Effector memory CD4-positive, alpha-beta T cell (primary cell): ENCODE results near the gene WDFY4.

Source experiments
- DNase-seq, 3 donors: peaks; one replicate each; pipeline ENCODE4 v3.0.0-alpha.2; 2020
- H3K27ac ChIP-seq: 2 replicates; pipeline ENCODE4 v1.7.0; 2013; ENCODE audit warnings: mild to moderate bottlenecking, low read length, moderate library complexity; ENCODE audit not compliant: insufficient read depth, poor library complexity, severe bottlenecking
- H3K27me3 ChIP-seq: replicated peaks from 2 replicates; pipeline ENCODE4 v1.7.0; 2013; ENCODE audit warnings: mild to moderate bottlenecking, low read length; ENCODE audit not compliant: insufficient read depth, control insufficient read depth, poor library complexity, severe bottlenecking
- H3K36me3 ChIP-seq: 2 replicates; pipeline ENCODE4 v1.7.0; 2013; ENCODE audit warnings: mild to moderate bottlenecking, low read length, moderate library complexity; ENCODE audit not compliant: control insufficient read depth, insufficient read depth
- H3K4me1 ChIP-seq: 2 replicates; pipeline ENCODE4 v1.7.0; 2013; ENCODE audit warnings: low read length, mild to moderate bottlenecking; ENCODE audit not compliant: control insufficient read depth, insufficient read depth, poor library complexity, severe bottlenecking
- H3K4me3 ChIP-seq: 2 replicates; pipeline ENCODE4 v1.7.0; 2013; ENCODE audit warnings: low read length, low read depth, mild to moderate bottlenecking; ENCODE audit not compliant: insufficient read depth, poor library complexity, severe bottlenecking
- H3K9me3 ChIP-seq: 2 replicates; pipeline ENCODE4 v1.7.0; 2013; ENCODE audit warnings: mild to moderate bottlenecking, low read length, moderate library complexity; ENCODE audit not compliant: control insufficient read depth

The WDFY4 gene

DNA sequence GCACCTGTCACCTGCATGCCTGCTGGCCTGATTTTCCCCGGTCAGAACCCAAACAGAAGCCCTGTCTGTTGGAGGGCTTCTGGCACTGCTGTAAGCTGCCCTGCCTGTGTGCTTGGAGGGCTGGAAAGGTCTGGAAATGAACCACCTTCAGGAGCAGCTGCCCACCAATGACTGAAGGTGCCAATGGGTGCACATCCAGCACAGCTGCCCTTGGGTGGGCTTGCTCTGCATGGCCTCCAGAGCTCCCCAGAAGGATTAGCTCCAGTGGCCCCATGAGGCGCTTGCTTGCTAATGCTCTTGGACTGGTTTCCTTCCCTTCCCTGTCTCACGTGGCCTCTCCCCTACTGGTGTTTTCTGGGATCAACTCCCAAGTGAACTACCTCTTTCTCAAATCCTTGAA, 43.2 kb downstream of the WDFY4 start:
- H3K27ac ChIP-seq: no peak overlapping the region
- H3K36me3 ChIP-seq: no peaks in the 10 kb centered on the region
- no peak overlapping the region for H3K4me3 ChIP-seq
- H3K27me3 ChIP-seq: no peaks in the 10 kb centered on the region
- no peaks in the 10 kb centered on the region for H3K4me1 ChIP-seq
- no peak for DNase-seq
- no peaks in the 10 kb centered on the region for H3K9me3 ChIP-seq

DNA sequence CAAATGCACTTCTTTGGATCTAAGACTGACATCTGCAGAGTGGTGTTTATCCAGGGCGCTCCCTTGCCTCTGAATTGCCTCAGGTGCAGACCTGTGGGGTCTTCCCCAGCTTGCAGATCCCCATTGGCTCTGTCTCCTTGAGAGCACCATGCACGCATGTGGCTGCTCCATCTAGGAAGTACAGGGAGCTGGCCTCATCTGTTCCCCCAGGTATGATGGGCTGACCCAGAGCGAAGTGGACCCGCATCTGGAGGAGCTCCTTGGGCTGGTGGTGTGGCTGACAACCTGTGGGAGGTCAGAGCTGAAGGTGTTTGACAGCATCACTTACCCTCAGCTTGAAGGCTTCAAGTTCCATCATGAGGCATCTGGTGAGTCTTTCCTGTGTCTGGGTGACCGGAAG, 44.5 kb downstream of the WDFY4 start:
- Histone ChIP-seq H3K4me1 (no peaks in the 10 kb centered on the region), H3K4me3 (no peak overlapping the region), H3K36me3 (no peaks in the 10 kb centered on the region), H3K27me3 (no peaks in the 10 kb centered on the region), H3K9me3 (no peaks in the 10 kb centered on the region), H3K27ac (no peak overlapping the region)
- no peak for DNase-seq

DNA sequence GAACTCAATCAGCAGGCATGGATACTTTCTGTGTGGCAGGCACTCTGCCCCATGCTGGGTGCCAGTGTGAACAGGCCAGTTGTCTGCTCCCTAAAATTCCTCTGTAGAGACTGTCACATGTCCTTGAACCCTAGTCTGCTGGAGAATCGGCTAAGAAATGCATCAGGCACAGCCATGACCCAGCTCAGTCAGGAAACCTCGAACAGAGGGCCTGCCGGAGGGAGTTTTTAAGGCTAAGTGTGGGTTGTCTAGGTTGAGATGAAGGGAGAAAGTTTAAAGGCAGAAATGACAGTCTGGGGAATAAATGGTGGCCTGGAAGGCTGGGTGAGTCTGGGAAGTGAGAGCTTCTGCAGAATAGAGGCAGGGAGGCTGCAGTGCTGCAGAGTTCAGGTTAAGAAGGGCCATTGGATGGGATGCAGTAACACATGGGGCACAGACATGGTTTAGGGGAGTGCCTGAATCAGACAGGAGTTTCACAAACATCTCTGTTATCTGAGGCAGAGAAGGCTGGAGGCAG, 45.3 kb downstream of the WDFY4 start:
- Histone ChIP-seq H3K9me3 (no peaks in the 10 kb centered on the region), H3K4me3 (no peak overlapping the region), H3K27me3 (no peaks in the 10 kb centered on the region), H3K36me3 (no peaks in the 10 kb centered on the region), H3K27ac (no peak overlapping the region), H3K4me1 (no peaks in the 10 kb centered on the region)
- no peak for DNase-seq

DNA sequence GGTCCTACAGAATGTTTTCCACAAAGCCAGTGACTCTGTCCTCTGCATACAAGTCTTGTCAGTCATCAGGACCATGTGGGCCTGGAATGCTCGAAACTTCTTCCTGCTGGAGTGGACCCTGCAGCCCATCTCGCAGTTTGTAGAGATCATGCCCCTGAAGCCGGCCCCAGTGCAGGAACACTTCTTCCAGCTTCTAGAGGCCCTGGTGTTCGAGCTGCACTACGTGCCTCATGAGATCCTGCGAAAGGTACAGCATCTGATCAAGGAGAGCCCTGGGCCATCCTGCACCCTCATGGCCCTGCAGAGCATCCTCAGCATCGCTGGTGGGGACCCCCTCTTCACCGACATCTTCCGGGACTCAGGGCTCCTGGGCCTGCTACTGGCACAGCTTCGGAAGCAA, 46.5 kb downstream of the WDFY4 start:
- no peak overlapping the region for H3K4me3 ChIP-seq
- H3K36me3 ChIP-seq: no peaks in the 10 kb centered on the region
- no peaks in the 10 kb centered on the region for H3K4me1 ChIP-seq
- H3K27ac ChIP-seq: no peak overlapping the region
- H3K9me3 ChIP-seq: no peaks in the 10 kb centered on the region
- DNase-seq: no peak
- no peaks in the 10 kb centered on the region for H3K27me3 ChIP-seq

DNA sequence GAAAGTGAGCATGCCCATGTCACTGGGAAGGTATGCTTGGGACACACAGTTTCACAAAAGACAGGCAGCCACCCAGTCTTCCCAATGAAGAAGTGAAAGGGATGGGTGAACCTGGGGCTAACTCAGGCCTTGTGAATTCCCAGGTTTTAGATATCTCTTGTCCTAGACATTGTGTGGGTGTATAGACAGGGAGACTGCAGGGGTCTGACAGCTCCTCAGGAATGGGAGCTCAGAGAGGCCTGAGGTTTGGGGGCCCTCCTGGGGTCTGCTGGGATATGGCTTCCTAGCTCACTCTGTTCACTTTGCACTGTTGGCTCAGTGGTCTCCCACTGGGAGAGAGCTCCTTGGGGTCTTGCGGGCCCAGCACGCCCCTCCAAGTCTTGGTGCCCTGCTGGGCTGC, 47.0 kb downstream of the WDFY4 start:
- no peak overlapping the region for H3K27ac ChIP-seq
- no peaks in the 10 kb centered on the region for H3K36me3 ChIP-seq
- no peak overlapping the region for H3K4me3 ChIP-seq

DNA sequence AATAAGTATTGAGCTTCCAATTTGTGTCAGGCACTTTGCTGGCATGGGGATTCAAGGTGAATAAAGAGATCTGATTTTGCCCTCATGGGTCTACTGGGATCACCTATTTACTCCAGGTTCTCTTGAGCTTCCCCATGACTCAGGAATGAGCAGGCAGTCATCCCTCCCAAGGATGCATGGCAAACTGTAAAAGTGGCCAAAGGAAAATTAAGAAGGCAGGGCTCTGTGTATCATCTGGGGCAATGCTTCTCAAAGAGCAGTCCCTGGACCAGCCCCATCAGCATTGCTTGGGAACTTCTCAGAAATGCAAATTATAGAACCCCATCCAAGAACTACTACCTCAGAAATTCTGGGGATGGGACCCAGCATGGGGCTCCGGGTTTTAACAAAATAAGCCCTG, 48.7 kb downstream of the WDFY4 start:
- no peaks in the 10 kb centered on the region for H3K27me3 ChIP-seq
- no peak for DNase-seq
- H3K4me3 ChIP-seq: no peak overlapping the region
- no peaks in the 10 kb centered on the region for H3K4me1 ChIP-seq
- no peak overlapping the region for H3K27ac ChIP-seq
- H3K36me3 ChIP-seq: no peaks in the 10 kb centered on the region
- no peaks in the 10 kb centered on the region for H3K9me3 ChIP-seq

More for the DNA sequence above, 47.0 kb downstream of the WDFY4 start:
- Histone ChIP-seq H3K27me3 (no peaks in the 10 kb centered on the region), H3K4me1 (no peaks in the 10 kb centered on the region), H3K9me3 (no peaks in the 10 kb centered on the region)
- DNase-seq: no peak

DNA sequence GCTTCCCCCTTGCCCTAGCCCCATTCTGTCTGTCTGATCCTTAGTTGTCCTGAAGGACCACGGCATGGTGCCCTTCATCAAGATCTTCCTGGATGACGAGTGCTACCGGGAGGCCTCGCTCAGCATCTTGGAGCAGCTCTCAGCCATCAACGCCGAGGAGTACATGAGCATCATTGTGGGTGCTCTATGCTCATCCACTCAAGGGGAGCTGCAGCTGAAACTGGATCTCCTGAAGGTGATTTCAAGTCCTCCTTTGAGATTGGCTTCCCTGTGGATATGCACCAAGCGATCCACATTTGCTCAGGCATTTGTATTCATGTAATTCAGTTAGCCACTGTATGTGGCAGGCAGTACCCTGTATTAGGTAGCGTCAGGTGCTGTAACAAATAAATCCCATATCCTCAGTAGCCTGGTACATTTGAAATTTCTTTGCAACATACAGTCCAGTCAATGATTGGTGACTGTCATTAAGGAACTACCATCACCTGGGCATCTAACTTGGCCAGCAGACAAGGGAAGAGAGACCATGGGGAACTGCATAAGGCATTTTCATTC, 51.2 kb downstream of the WDFY4 start:
- H3K9me3 ChIP-seq: no peaks in the 10 kb centered on the region
- H3K4me3 ChIP-seq: no peak overlapping the region
- no peak overlapping the region for H3K27ac ChIP-seq
- DNase-seq: no peak
- no peaks in the 10 kb centered on the region for H3K27me3 ChIP-seq
- no peaks in the 10 kb centered on the region for H3K4me1 ChIP-seq
- no peaks in the 10 kb centered on the region for H3K36me3 ChIP-seq

DNA sequence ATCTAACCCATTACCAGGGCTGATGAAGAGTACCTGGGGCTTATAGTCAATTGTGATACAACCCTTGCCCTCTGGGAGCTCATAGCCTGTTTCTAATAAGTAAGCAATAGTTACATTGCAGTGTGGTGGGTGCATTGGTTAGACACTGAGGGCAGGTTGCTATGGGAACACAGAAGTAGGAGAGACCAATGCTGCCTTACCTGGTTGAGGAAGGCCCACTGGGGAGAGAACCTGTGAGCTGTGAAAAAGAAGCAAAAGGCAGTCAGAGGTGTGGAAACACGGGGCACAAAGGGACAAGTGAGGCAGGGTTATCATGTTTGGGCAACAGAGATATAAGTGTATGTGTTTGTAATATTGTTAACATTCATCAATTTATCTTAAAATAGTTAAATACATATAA, 51.9 kb downstream of the WDFY4 start:
- Histone ChIP-seq H3K36me3 (no peaks in the 10 kb centered on the region), H3K9me3 (no peaks in the 10 kb centered on the region), H3K27me3 (no peaks in the 10 kb centered on the region), H3K4me3 (no peak overlapping the region), H3K4me1 (no peaks in the 10 kb centered on the region), H3K27ac (no peak overlapping the region)
- DNase-seq: no peak

DNA sequence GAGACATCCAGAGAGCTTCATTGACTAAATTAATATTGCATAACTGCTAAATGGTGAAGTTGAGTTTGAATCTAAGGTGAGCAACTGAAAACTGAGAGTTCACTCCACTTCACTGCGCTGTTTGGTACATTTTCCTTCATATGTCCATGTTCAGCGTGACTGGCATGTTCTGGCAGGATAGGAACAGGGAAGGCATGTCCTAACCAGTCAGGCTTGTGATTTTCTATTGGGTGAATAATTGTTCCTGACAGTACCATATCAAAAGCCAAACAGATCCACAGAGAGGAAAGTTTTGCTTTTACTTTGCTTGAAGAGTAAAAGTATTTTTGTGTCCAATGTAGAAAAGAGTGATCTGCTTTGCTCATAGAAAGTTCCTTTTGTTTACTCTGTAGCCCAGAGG, 53.2 kb downstream of the WDFY4 start:
- DNase-seq: no peak
- no peak overlapping the region for H3K27ac ChIP-seq
- H3K9me3 ChIP-seq: no peaks in the 10 kb centered on the region
- H3K4me3 ChIP-seq: no peak overlapping the region
- no peaks in the 10 kb centered on the region for H3K36me3 ChIP-seq
- H3K4me1 ChIP-seq: no peaks in the 10 kb centered on the region
- H3K27me3 ChIP-seq: no peaks in the 10 kb centered on the region

DNA sequence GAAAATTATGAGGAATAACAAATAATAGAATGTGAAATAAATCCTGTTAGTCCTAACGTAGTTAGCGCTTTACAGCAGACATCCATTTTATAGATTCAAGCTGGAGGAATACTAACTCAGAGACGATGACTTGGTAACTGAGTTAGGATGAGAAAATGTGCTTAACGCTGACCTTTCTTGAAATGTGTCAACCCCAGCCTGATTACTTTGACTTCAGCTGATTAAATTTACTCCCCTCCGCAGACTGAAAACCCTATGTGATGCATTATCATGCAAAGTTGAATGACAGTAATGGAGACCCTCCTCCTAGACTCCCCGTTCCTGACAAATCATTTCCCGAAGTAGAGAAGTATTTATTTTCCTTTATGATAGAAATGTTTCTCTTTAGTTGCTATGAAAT, 54.5 kb downstream of the WDFY4 start:
- no peaks in the 10 kb centered on the region for H3K9me3 ChIP-seq
- no peak overlapping the region for H3K4me3 ChIP-seq
- H3K4me1 ChIP-seq: no peaks in the 10 kb centered on the region
- H3K27ac ChIP-seq: no peak overlapping the region
- H3K36me3 ChIP-seq: no peaks in the 10 kb centered on the region
- no peak for DNase-seq
- H3K27me3 ChIP-seq: no peaks in the 10 kb centered on the region
